Right atrium auricular region (tissue), 2 donors: ENCODE data around the gene ADGRE1. TPM values are rescaled to one million over a fixed set of nuclear protein-coding genes. Genes with fewer than 3 reads are reported as not detected.

ENCODE experiments used
- DNase-seq: peaks from one replicate; pipeline ENCODE4 v3.0.0-alpha.2; 2019; ENCODE audit warnings: low spot score
- H3K27ac ChIP-seq, 2 donors: fragments of 200-600 bp; sonication (generic); 1 replicate in 1 of 2; 2 replicates in 1 of 2; pipeline ENCODE4 v1.5.1; 2016 to 2019
- H3K27me3 ChIP-seq, 2 donors: fragments of 200-600 bp; sonication (generic); one replicate each; pipeline versions ENCODE4 v1.5.1 to v1.6.0; 2017 to 2019
- H3K36me3 ChIP-seq: fragments of 200-600 bp; sonication (generic); one replicate; pipeline ENCODE4 v1.5.1; 2016
- H3K4me1 ChIP-seq, 2 donors: fragments of 200-600 bp; sonication (generic); one replicate each; pipeline versions ENCODE4 v1.5.1 to v1.6.0; 2017 to 2019
- H3K4me3 ChIP-seq, 2 donors: fragments of 200-600 bp; sonication (generic); 1 replicate in 1 of 2; 2 replicates in 1 of 2; pipeline ENCODE4 v1.5.1; 2017 to 2019; ENCODE audit warnings: mild to moderate bottlenecking in 1 of 2, moderate library complexity in 1 of 2
- H3K9me3 ChIP-seq, 2 donors: fragments of 200-600 bp; sonication (generic); one replicate each; pipeline ENCODE4 v1.5.1; 2019
- total RNA-seq, 2 donors: library from RNA; depleted of rRNA; stranded (reverse); fragments of >200 nt; gene quantifications; one replicate each; pipeline ENCODE4 v1.1.0, GENCODE V29; 2016
- TF ChIP-seq, protein P1 (sequence below), 2 donors: fragments of 200-600 bp; sonication (generic); IDR thresholded peaks; one replicate each; pipeline ENCODE4 v1.5.1; 2019; ENCODE audit warnings: antibody characterized with exemption in 2 of 2

The ADGRE1 gene
- total RNA-seq, 2 donors from 2014 or later, result not detected

DNA sequence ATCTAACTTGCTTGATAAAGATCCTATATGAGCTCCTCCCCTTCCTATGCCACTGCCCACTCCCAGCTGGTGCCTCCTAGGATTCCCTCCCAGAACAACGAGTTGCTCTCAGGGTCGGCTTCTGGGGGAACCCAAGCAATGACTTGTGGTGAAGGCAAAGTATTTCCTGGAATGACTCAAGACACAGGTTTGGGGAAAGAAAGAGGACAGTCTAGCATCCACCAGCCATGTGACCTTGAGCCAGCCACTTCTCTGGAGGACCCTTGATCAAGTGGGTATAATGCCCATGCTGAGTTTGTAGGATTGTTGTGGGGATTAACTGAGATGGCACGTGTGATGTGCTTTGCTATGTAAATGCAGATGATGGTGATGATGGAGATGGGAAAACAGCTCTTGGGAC is 100.9 kb downstream of the ADGRE1 start:
- Histone ChIP-seq H3K36me3 (no peaks in the 10 kb centered on the region), H3K4me3 (no peak overlapping the region), H3K9me3 (peaks cover 0 to 32% of the 10 kb centered on the region in 2 donors), H3K4me1 (no peaks in the 10 kb centered on the region), H3K27ac (no peak overlapping the region), H3K27me3 (no peaks in the 10 kb centered on the region)
- no peak for DNase-seq
- TF ChIP-seq, protein P1, sequence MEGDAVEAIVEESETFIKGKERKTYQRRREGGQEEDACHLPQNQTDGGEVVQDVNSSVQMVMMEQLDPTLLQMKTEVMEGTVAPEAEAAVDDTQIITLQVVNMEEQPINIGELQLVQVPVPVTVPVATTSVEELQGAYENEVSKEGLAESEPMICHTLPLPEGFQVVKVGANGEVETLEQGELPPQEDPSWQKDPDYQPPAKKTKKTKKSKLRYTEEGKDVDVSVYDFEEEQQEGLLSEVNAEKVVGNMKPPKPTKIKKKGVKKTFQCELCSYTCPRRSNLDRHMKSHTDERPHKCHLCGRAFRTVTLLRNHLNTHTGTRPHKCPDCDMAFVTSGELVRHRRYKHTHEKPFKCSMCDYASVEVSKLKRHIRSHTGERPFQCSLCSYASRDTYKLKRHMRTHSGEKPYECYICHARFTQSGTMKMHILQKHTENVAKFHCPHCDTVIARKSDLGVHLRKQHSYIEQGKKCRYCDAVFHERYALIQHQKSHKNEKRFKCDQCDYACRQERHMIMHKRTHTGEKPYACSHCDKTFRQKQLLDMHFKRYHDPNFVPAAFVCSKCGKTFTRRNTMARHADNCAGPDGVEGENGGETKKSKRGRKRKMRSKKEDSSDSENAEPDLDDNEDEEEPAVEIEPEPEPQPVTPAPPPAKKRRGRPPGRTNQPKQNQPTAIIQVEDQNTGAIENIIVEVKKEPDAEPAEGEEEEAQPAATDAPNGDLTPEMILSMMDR (IDR thresholded peaks at IDR 0.05), result no peak

Other genes starting within 250 kb of the ADGRE1 start
- 1 to 10 TPM in 1 of 2 donors, under 1 TPM in 1; 0.63 to 1.3 TPM for gene TNFSF14, start 217.4 kb upstream of the ADGRE1 start, total RNA-seq
- gene C3, start 166.9 kb upstream of the ADGRE1 start, total RNA-seq, result 1,000 to 10,000 TPM in 1 of 2 donors, 100 to 1,000 TPM in 1; 419 to 1,709 TPM
- gene GPR108, start 150.0 kb upstream of the ADGRE1 start, total RNA-seq, result 10 to 100 TPM; 40.3 to 41.3 TPM
- 10 to 100 TPM; 39.6 to 65.3 TPM for gene TRIP10, start 147.9 kb upstream of the ADGRE1 start, total RNA-seq
- gene SH2D3A, start 120.1 kb upstream of the ADGRE1 start, total RNA-seq, result not detected
- 1 to 10 TPM in 1 of 2 donors, under 1 TPM in 1; 0.52 to 1.4 TPM for gene VAV1, start 114.9 kb upstream of the ADGRE1 start, total RNA-seq
- not detected for gene MBD3L2B, start 133.9 kb downstream of the ADGRE1 start, total RNA-seq
- gene MBD3L5, start 143.0 kb downstream of the ADGRE1 start, total RNA-seq, result not detected
- gene MBD3L4, start 152.6 kb downstream of the ADGRE1 start, total RNA-seq, result not detected
- gene MBD3L2, start 161.7 kb downstream of the ADGRE1 start, total RNA-seq, result not detected
- gene MBD3L3, start 171.1 kb downstream of the ADGRE1 start, total RNA-seq, result not detected
- 1 to 10 TPM; 3.1 to 5.1 TPM for gene ZNF557, start 182.1 kb downstream of the ADGRE1 start, total RNA-seq